ENCODE data around the gene PDLIM3.

The PDLIM3 gene

DNA sequence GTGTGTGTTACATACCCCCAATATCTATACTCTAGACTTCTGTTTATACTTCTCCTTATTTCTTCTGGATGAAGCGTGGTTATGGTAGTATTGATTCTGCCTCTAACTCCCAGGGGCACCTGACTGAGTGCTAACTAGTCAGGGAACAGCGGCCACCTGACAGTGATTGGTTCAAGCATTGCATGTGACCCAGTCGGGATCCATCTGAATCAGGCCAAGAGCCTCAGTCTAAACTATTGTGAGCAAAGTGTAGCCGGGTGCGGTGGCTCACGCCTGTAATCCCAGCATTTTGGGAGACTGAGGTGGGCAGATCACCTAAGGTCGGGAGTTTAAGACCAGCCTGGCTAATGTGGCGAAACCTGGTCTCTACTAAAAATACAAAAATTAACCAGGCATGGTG is 73.7 kb downstream of the PDLIM3 start:
- Mint-ChIP-seq H3K36me3 (ENCODE audit: low read depth) (no peaks in the 10 kb centered on the region), H3K9me3 (no peaks in the 10 kb centered on the region), H3K27ac (no peak overlapping the region), H3K27me3 (peaks cover 26% of the 10 kb centered on the region), H3K4me1 (ENCODE audit: low read depth) (no peaks in the 10 kb centered on the region), H3K4me3 (no peak overlapping the region)

DNA sequence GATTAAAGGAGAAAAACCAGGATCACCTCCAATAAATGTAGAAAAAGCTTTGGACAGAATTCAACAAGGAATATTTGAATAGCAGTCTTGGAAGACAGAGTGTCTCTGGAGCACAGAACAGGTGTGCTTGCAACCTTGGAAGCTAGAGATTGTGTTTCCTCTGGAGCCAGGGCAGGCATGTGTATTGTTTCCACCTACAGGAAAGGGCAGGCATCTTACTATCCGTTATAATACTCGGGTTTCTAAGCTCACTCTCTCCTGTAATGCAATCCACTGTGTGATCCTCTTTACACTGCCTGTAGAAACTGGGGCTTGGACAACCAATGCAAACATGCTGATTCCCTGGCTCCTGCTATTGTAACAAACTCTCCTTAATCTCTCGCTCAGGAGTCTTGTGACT is 78.2 kb downstream of the PDLIM3 start:
- Mint-ChIP-seq H3K4me3 (no peak overlapping the region), H3K36me3 (ENCODE audit: low read depth) (no peaks in the 10 kb centered on the region), H3K4me1 (ENCODE audit: low read depth) (no peaks in the 10 kb centered on the region), H3K27me3 (peaks cover 18% of the 10 kb centered on the region), H3K27ac (no peak overlapping the region), H3K9me3 (no peaks in the 10 kb centered on the region)

DNA sequence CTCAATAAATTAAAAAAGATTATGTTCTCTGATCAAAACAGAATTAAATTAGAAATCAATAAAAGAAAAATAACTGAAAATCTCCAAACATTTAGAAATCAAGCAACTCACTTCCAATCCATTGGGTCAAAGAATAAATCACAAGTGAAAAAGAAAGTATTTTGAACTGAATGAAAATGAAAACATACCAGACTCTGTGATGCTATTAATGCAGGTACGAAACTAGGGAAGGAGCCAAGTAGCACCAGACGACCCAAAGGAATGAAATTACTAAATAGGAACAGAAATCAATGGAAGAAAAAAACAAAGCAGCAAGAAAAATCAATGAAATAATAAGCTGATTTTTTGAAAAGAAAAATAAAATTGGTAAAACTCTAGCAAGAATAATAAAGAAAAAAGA is 79.2 kb downstream of the PDLIM3 start:
- no peak overlapping the region for H3K4me3 Mint-ChIP-seq
- peaks cover 21% of the 10 kb centered on the region for H3K27me3 Mint-ChIP-seq
- H3K36me3 Mint-ChIP-seq (ENCODE audit: low read depth), result no peaks in the 10 kb centered on the region
- no peaks in the 10 kb centered on the region for H3K9me3 Mint-ChIP-seq
- no peak overlapping the region for H3K27ac Mint-ChIP-seq
- no peaks in the 10 kb centered on the region for H3K4me1 Mint-ChIP-seq (ENCODE audit: low read depth)
